ENCODE results near the gene PPP2R3A. TPM values are rescaled to one million over a fixed set of nuclear protein-coding genes. Genes with fewer than 3 reads are reported as not detected.

Gene PPP2R3A
- total and polyA plus RNA-seq, 2 of the 13 experiments (the other 11 are each of a cell fraction or from before 2014, with no cell fraction given): 0.07 to 0.12 TPM

GRCh38 chr3:136189859-136190617, 224.5 kb downstream of the PPP2R3A start:
- in situ Hi-C loops (cut with HindIII; ENCODE audit: extremely low pct_ligation_motif_present, low pct_unique_long_range_greater_than_20kb): no loop called here
- CTCF ChIA-PET (ENCODE audit: low intra/inter-chr PET ratio, low total read pairs): no interaction called here
- TF ChIP-seq ZNF7 (CRISPR knock-in tag; IDR thresholded peaks at IDR 0.05): peak; percentile 82
- TF ChIP-seq ZNF121 (CRISPR knock-in tag; IDR thresholded peaks at IDR 0.05): peak; percentile 90
- 0 out of 2 replicates have a peak, but pooled peaks have one; percentile 61 for TF ChIP-seq ZNF770 (CRISPR knock-in tag; IDR thresholded peaks at IDR 0.05)
- TF ChIP-seq ZBTB39 (CRISPR knock-in tag; IDR thresholded peaks at IDR 0.05): no peak
- no peak for TF ChIP-seq ZBTB26 (CRISPR knock-in tag; IDR thresholded peaks at IDR 0.05; ENCODE audit: borderline replicate concordance)

More at GRCh38 chr3:136189859-136190617, 224.5 kb downstream of the PPP2R3A start:
- Histone ChIP-seq H3K4me2 (ENCODE audit: low read depth, low read length) (no peak overlapping the region), H3K4me1 (ENCODE audit: insufficient read depth, low read length) (peaks cover 73% of the 10 kb centered on the region), H3K9ac (ENCODE audit: insufficient read depth, low read depth, low read length) (no peak overlapping the region), H3K4me3 (replicated peaks in 1 of 3; ENCODE audit: insufficient read depth in 1 of 3, low read depth in 2 of 3, low read length in 3 of 3) (no peak overlapping the region), H3K27me3 (ENCODE audit: control insufficient read depth in 1 of 2, insufficient read depth in 2 of 2, low read length in 2 of 2) (no peaks in the 10 kb centered on the region), H4K20me1 (ENCODE audit: insufficient read depth, low read length) (peaks cover 98% of the 10 kb centered on the region), H3K79me2 (ENCODE audit: insufficient read depth, low read length) (peaks cover 99% of the 10 kb centered on the region), H3K9me3 (ENCODE audit: low read length) (no peaks in the 10 kb centered on the region), H3K27ac (ENCODE audit: extremely low read length, insufficient read depth, low read length) (no peak overlapping the region), H3K36me3 (replicated peaks in 1 of 2; ENCODE audit: control insufficient read depth in 1 of 2, insufficient read depth in 2 of 2, low read length in 2 of 2) (peaks cover 0 to 2% of the 10 kb centered on the region in 2 experiments; a peak in 1 of 5 replicates), H2AFZ (ENCODE audit: low read length) (no peak overlapping the region)
- ATAC-seq (no peak), FAIRE-seq (no peak), DNase-seq (ENCODE audit: low spot score) (no peak)
- intact Hi-C loops (cut with micrococcal nuclease; ENCODE audit: unreplicated experiment): loop anchor here (5.0 to 10.0 kb wide), 2 partner anchors 113 to 565 kb away; partner anchors contain the start of gene STAG1
- no TSS peak for BruUV-seq (replicated peaks)
- 96% methylated on average over 11 of the region's 11 CpGs for WGBS (ENCODE audit: low lambda C conversion rate)
- POLR2A ChIA-PET: no interaction called here

Measured in HepG2 (cell line).